Measurements from ENCODE around the gene ZNF474. TPM values are rescaled to one million over a fixed set of nuclear protein-coding genes. Genes with fewer than 3 reads are reported as not detected.

The ZNF474 gene
- total and polyA plus RNA-seq, 2 donors from 2014 or later = 0.38 TPM; not detected in 1

DNA sequence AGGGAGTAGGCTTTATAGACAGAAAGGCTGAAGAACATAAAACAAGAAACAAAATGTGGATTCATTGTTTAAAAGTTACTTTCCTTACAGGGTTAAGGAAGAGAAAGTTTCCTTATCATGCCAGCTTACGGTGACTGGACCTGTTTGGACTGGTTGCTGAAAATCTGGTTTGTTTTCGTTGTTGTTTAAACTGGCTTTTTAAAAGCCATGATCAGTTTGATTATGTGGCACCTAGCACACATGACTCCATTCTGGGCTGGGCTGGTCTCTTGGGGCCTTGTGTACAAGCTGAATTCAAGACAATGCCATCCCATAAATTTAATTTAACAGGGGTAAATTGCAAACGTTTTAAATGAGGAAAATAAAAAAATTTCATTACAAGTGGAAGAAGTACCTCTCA lies 18.4 kb upstream of the ZNF474 start:
- Histone ChIP-seq H3K27me3 (ENCODE audit: control insufficient read depth, insufficient read depth, low read length) (no peaks in the 10 kb centered on the region), H3K9ac (ENCODE audit: low read length in 3 of 3) (no peak overlapping the region), H3K4me1 (ENCODE audit: control insufficient read depth in 2 of 3, insufficient read depth in 2 of 3, low read depth in 1 of 3, low read length in 3 of 3) (no peaks in the 10 kb centered on the region), H3K9me3 (ENCODE audit: control insufficient read depth in 2 of 3, insufficient read depth in 1 of 3, low read length in 3 of 3) (no peaks in the 10 kb centered on the region), H3K27ac (ENCODE audit: low read depth in 2 of 2, low read length in 2 of 2) (no peak overlapping the region), H3K36me3 (ENCODE audit: control insufficient read depth in 2 of 3, insufficient read depth in 3 of 3, low read length in 3 of 3) (no peaks in the 10 kb centered on the region), H3K4me3 (ENCODE audit: low read length in 3 of 3) (no peak overlapping the region)
- FAIRE-seq (no peak), DNase-seq (no peak)
- intact Hi-C loops (cut with DNase I) = no loop called here
- no peak for TF ChIP-seq CTCF (IDR thresholded peaks at IDR 0.05; ENCODE audit: borderline replicate concordance, extremely low read depth, insufficient read depth)

DNA sequence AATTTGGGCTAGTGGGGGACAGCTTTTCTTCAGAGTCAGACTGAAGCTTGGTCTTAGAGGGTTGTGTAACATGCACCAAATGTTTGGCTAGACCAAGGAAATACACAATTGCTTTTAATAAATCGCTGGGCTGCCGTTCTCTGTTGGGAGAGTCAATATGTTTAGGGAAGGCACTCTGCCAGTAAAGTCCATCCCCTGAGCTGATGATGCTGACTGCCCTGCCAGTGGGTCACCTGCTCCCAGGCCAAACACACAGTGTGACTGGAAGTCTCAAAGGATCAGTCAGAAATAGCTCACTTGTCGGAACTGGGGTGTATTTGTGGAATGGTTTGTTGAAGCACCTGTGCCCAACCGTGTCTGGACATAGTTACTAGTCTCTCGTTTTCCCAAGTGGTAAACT lies 17.9 kb upstream of the ZNF474 start:
- DNase-seq (no peak), FAIRE-seq (no peak)
- Histone ChIP-seq H3K4me1 (ENCODE audit: control insufficient read depth in 2 of 3, insufficient read depth in 2 of 3, low read depth in 1 of 3, low read length in 3 of 3) (no peaks in the 10 kb centered on the region), H3K36me3 (ENCODE audit: control insufficient read depth in 2 of 3, insufficient read depth in 3 of 3, low read length in 3 of 3) (no peaks in the 10 kb centered on the region), H3K4me3 (ENCODE audit: low read length in 3 of 3) (no peak overlapping the region), H3K27ac (ENCODE audit: low read depth in 2 of 2, low read length in 2 of 2) (no peak overlapping the region), H3K9me3 (ENCODE audit: control insufficient read depth in 2 of 3, insufficient read depth in 1 of 3, low read length in 3 of 3) (no peaks in the 10 kb centered on the region), H3K9ac (ENCODE audit: low read length in 3 of 3) (no peak overlapping the region), H3K27me3 (ENCODE audit: control insufficient read depth, insufficient read depth, low read length) (no peaks in the 10 kb centered on the region)
- intact Hi-C loops (cut with DNase I) = no loop called here
- no peak for TF ChIP-seq CTCF (IDR thresholded peaks at IDR 0.05; ENCODE audit: borderline replicate concordance, extremely low read depth, insufficient read depth)

GRCh38 chr5:122112063-122112462 lies 17.3 kb upstream of the ZNF474 start:
- Histone ChIP-seq H3K4me3 (ENCODE audit: low read length in 3 of 3) (no peak overlapping the region), H3K9me3 (ENCODE audit: control insufficient read depth in 2 of 3, insufficient read depth in 1 of 3, low read length in 3 of 3) (no peaks in the 10 kb centered on the region), H3K27ac (ENCODE audit: low read depth in 2 of 2, low read length in 2 of 2) (no peak overlapping the region), H3K9ac (ENCODE audit: low read length in 3 of 3) (no peak overlapping the region), H3K36me3 (ENCODE audit: control insufficient read depth in 2 of 3, insufficient read depth in 3 of 3, low read length in 3 of 3) (no peaks in the 10 kb centered on the region), H3K27me3 (ENCODE audit: control insufficient read depth, insufficient read depth, low read length) (no peaks in the 10 kb centered on the region), H3K4me1 (ENCODE audit: control insufficient read depth in 2 of 3, insufficient read depth in 2 of 3, low read depth in 1 of 3, low read length in 3 of 3) (no peaks in the 10 kb centered on the region)
- intact Hi-C loops (cut with DNase I) = no loop called here
- no peak for TF ChIP-seq CTCF (IDR thresholded peaks at IDR 0.05; ENCODE audit: borderline replicate concordance, extremely low read depth, insufficient read depth)
- FAIRE-seq = no peak
- no peak for DNase-seq
